D721Med (cell line): ENCODE results near the gene MOB4.
A peak's percentile ranks its signal among the peaks of the same experiment; 100 is the strongest.

ENCODE experiments used
- DNase-seq: peaks from one replicate; pipeline ENCODE4 v3.0.0; 2011; ENCODE audit warnings: low spot score; ENCODE audit not compliant: insufficient read length
- FAIRE-seq: peaks from 2 replicates; lab custom pipeline; 2011; peaks lifted over from hg19 to GRCh38; lab: Jason Lieb, UNC
- TF ChIP-seq, protein P1 (sequence below): IDR thresholded peaks from 2 replicates; pipeline ENCODE4 v1.5.1; 2012; ENCODE audit warnings: mild to moderate bottlenecking, control low read depth; ENCODE audit not compliant: insufficient read depth; ENCODE audit errors: missing control alignments

MOB4 gene

DNA sequence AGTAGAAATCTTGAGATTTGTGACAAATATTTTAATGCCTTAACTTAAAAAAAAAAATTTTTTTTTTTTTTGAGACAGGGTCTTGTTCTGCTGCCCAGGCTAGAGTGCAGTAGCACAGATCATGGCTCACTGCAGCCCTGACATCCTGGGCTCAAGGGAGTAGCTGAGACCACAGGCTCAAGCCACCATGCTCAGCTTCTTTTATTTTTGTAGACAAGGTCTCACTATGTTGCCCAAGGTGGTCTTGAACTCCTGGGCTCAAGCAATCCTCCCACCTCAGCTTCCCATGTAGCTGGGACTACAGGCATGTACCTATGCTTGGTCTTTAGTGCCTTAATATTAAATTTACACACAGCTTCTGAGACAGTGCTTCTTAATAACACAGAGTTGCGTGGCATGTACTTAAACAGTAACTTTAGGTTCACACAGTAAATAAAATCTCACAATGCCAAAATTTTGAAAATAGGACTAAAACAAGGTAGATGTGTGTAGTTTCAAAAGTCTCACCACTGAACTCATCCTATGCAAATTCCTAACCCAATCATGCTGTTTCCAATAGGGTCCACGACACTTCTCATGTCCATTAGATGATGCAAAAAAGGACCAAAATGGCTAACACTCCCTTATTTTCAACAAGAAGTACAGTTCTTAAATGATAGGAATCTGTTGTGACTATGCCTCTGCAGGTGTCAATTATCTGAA is 20.3 kb upstream of the MOB4 start:
- DNase-seq (no peak), FAIRE-seq (no peak)
- TF ChIP-seq, protein P1, sequence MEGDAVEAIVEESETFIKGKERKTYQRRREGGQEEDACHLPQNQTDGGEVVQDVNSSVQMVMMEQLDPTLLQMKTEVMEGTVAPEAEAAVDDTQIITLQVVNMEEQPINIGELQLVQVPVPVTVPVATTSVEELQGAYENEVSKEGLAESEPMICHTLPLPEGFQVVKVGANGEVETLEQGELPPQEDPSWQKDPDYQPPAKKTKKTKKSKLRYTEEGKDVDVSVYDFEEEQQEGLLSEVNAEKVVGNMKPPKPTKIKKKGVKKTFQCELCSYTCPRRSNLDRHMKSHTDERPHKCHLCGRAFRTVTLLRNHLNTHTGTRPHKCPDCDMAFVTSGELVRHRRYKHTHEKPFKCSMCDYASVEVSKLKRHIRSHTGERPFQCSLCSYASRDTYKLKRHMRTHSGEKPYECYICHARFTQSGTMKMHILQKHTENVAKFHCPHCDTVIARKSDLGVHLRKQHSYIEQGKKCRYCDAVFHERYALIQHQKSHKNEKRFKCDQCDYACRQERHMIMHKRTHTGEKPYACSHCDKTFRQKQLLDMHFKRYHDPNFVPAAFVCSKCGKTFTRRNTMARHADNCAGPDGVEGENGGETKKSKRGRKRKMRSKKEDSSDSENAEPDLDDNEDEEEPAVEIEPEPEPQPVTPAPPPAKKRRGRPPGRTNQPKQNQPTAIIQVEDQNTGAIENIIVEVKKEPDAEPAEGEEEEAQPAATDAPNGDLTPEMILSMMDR = no peak

DNA sequence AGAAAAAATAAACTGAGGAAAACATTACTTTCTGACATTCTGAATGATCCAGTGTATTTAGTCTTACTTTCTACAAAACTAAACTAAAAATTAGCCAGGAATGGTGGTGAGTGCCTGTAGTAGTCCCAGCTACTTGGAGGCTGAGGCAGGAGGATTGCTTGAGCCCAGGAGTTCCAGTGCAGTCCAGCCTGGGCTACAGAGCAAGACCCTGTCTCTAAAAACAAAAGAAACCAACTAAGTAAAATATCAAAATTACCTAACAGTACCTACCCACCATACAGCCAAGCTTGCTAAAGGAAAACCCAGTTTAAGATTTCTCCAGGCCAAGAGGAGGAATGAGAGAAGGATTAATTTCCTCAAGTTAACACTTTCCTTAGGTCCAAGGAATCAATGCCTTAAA is 19.2 kb upstream of the MOB4 start:
- TF ChIP-seq, protein P1 = no peak
- DNase-seq = no peak
- no peak for FAIRE-seq

DNA sequence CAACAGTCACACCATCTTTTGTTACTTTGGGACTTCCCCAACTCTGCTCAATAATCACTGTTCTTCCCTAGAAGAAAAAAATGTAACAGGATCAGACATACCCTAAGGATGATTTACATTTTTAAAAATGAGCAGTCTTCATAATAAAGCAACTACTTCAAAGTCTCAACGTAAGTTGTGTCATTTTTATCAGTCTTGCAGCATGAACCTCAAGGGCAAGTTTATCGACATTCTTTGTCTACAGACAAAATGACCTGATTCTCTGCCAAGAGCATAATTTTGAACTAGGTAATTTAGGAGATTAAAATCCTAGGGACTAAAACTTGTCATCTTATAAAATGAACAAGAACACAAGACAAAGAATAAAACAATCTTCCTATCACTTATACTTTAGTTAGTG is 18.5 kb upstream of the MOB4 start:
- no peak for FAIRE-seq
- TF ChIP-seq, protein P1 = no peak
- no peak for DNase-seq

DNA sequence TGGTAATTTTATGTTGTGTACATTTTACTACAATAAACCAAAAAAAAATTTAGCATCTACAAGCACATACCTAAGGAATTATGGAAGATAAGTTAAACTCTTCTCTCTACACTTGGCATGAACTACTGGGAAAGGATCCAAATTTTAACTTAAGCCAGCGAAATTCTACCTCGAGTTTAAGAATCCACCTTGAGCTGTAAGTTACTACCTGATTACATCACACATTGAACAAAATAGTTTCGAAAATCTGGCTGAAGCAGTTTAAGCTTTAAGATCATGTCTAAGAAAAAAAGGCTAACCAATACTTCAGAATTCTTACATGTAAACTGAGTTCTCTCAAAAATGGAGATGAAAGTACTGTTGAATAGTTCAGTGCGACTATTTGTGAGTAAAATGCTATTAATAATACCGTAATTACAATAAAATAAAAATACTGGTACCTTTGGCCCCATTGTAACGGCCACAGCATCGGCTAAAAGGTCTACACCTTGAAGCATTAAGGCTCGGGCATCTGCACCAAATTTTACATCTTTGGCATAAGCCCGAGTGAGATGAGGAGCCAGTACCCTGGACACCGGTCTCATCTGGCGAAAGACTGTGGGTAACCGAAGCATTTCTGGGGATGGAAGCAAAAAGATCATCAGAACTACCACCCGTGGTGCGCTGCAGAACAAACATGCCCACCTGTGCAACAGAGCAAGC is 17.5 kb upstream of the MOB4 start:
- FAIRE-seq (no peak), DNase-seq (no peak)
- TF ChIP-seq, protein P1 = no peak

DNA sequence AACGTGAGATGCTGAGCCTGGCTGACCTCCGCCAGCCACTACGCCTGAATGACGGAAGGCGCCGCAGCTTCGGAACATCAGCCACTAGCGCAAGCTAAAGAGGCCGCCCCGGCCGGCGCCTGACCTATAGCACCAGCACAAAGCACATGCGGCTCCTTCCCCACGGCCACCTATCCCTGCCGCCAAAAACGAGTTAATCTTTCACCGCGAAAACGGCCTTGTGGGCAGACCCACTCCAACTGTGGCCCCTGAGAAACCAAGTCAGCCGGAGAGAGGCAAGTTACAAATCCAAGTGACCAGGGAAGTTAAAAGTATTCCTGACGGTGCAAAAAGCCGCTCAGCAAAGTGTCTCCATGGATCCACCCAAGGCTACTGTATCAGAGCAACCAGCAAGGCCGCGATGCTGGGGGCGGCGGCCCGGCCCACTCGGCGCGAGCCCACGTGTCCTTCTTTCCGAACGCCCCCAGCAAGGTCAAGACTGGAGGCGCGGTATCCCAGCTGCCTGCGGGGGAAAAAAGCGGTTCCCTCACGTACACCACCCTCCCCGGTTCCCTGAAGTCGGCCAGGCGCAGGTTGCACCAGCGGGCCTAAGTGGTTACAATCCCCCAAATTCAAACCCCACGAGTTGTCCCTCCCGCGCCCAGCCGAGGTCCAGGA is 16.8 kb upstream of the MOB4 start:
- TF ChIP-seq, protein P1 = no peak
- no peak for DNase-seq
- no peak for FAIRE-seq

DNA sequence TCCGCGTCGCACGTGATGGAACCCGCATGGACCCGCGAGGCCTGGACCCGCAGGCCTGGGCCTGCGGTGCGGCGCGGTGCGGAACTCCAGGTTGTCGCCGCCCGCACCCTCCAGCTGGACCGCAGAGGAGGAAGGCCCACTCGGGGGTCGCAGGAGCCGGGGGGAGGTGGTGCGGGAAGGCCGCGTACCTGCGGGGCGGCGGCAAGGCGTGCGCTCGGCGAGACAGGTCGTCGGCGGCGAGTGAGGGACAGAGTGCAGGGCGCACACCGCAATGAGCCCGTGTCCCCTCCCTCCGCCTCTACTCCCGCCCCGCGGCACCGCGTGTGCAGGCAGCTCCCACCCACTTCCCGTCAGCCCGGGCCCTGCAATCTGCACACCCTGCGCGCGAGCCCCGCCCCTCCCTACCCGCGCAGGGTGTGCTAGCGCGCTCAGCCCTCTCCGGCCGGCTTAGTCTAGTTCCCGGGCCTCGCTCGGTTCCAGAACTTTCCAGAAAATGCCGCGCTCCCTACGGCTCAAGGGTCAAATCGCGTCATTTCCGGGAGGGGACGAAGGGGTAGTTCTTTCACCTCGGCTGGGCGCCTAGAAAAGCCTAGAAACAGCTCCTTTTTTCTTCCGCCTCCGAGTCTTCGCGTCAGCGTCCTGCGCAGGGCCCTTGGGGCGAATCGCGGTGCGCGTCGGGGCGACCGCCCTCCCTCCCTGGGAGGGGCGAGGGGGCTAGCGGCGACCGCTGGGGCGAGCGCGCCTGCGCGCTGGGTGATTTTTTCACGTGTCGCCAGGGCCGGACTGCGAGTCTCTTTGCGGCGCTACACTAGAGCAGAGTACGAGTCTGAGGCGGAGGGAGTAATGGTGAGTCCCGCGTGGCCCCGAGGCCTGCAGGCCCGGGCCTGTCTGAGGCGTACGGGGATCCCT is 16.0 kb upstream of the MOB4 start, which contains the start of the genes HSPD1 and HSPE1:
Gene HSPD1 (minus strand): TSS at position 247 of the 909 bp plus-strand sequence. CDS start 992 bp downstream, outside the sequence.
Gene HSPE1 (plus strand): TSS at position 786 of the 909 bp plus-strand sequence. CDS start 58 bp downstream, at position 844.
- TF ChIP-seq, protein P1 = no peak
- FAIRE-seq (no peak), DNase-seq (peak; percentile 78)
